ENCODE measurements around the gene LPIN2.

DNA sequence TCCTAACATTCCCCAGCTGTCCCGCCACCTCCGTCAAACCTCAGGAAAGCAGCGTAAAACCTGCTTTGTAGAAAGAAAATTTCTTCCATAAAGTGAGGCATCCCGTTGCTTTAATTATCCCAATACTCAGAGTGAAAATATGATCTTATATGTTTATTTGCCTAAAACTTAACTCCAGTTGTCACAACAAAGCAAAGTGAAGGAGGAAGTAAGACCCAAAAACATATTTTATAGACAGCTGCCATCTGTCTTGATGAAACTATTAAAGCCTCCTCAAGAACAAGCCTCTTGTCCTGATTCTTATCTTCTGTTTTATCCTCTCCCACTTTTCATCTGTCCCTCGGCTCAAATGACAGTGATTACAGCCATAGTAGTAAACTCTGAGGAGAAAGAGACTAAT, 28.9 kb upstream of the LPIN2 start:
- TF ChIP-seq POLR2A (IDR thresholded peaks at IDR 0.05) = no peak
- TF ChIP-seq, protein P1, sequence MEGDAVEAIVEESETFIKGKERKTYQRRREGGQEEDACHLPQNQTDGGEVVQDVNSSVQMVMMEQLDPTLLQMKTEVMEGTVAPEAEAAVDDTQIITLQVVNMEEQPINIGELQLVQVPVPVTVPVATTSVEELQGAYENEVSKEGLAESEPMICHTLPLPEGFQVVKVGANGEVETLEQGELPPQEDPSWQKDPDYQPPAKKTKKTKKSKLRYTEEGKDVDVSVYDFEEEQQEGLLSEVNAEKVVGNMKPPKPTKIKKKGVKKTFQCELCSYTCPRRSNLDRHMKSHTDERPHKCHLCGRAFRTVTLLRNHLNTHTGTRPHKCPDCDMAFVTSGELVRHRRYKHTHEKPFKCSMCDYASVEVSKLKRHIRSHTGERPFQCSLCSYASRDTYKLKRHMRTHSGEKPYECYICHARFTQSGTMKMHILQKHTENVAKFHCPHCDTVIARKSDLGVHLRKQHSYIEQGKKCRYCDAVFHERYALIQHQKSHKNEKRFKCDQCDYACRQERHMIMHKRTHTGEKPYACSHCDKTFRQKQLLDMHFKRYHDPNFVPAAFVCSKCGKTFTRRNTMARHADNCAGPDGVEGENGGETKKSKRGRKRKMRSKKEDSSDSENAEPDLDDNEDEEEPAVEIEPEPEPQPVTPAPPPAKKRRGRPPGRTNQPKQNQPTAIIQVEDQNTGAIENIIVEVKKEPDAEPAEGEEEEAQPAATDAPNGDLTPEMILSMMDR (IDR thresholded peaks at IDR 0.05) = no peak

All from breast epithelium (tissue), 3 donors.